Keratinocyte (primary cell): ENCODE data around the gene NODAL. TPM values are rescaled to one million over a fixed set of nuclear protein-coding genes. Genes with fewer than 3 reads are reported as not detected.
A peak's percentile ranks its signal among the peaks of the same experiment; 100 is the strongest.

Source experiments
- DNase-seq: peaks from one replicate; pipeline ENCODE4 v3.0.0-alpha.2; 2011; ENCODE audit warnings: low read depth, missing footprints, low spot score
- FAIRE-seq: peaks from 2 replicates; lab custom pipeline; 2011; peaks lifted over from hg19 to GRCh38; lab: Jason Lieb, UNC
- H2AFZ ChIP-seq: 2 replicates; pipeline ENCODE4 v1.6.0; 2012; ENCODE audit warnings: low read length, control low read depth, inconsistent platforms; ENCODE audit not compliant: control insufficient read depth
- H3K27ac ChIP-seq: 2 replicates; pipeline ENCODE4 v1.5.1; 2011; ENCODE audit warnings: low read length; ENCODE audit not compliant: control insufficient read depth, insufficient read depth
- H3K27me3 ChIP-seq: 3 replicates; pipeline ENCODE4 v1.6.0; 2011; ENCODE audit warnings: low read length; ENCODE audit not compliant: control insufficient read depth, insufficient read depth; ENCODE audit errors: extremely low read depth
- H3K36me3 ChIP-seq, 2 experiments: 2 replicates in 1 of 2; 3 replicates in 1 of 2; pipeline ENCODE4 v1.5.1; 2011; ENCODE audit warnings: low read length in 2 of 2, mild to moderate bottlenecking in 1 of 2; ENCODE audit not compliant: control insufficient read depth in 2 of 2, insufficient read depth in 2 of 2; ENCODE audit errors: extremely low read depth in 1 of 2
- H3K4me1 ChIP-seq: 3 replicates; pipeline ENCODE4 v1.5.1; 2011; ENCODE audit warnings: low read length; ENCODE audit not compliant: control insufficient read depth, insufficient read depth; ENCODE audit errors: extremely low read depth
- H3K4me2 ChIP-seq: 3 replicates; pipeline ENCODE4 v1.6.0; 2011; ENCODE audit warnings: low read depth, low read length; ENCODE audit not compliant: control insufficient read depth, insufficient read depth; ENCODE audit errors: extremely low read depth
- H3K4me3 ChIP-seq, 3 experiments: fragments of 200-600 bp in 1 of 3; sonication (generic) in 1 of 3; 2 replicates in 2 of 3; 3 replicates in 1 of 3; pipeline ENCODE4 v1.5.1; 2011 to 2016; ENCODE audit warnings: low read length in 3 of 3, mild to moderate bottlenecking in 3 of 3, control low read depth in 2 of 3, inconsistent platforms in 1 of 3, low read depth in 1 of 3, mixed read lengths in 1 of 3, mixed run types in 1 of 3, moderate library complexity in 1 of 3; ENCODE audit not compliant: control insufficient read depth in 2 of 3, insufficient read depth in 2 of 3; ENCODE audit errors: extremely low read depth in 1 of 3
- H3K79me2 ChIP-seq: 2 replicates; pipeline ENCODE4 v1.6.0; 2012; ENCODE audit warnings: low read length; ENCODE audit not compliant: control insufficient read depth, insufficient read depth
- H3K9ac ChIP-seq: 3 replicates; pipeline ENCODE4 v1.6.0; 2011; ENCODE audit warnings: low read length; ENCODE audit not compliant: control insufficient read depth, insufficient read depth; ENCODE audit errors: extremely low read depth
- H3K9me1 ChIP-seq: 3 replicates; pipeline ENCODE4 v1.6.0; 2011; ENCODE audit warnings: low read length; ENCODE audit not compliant: control insufficient read depth, insufficient read depth; ENCODE audit errors: extremely low read depth
- H3K9me3 ChIP-seq: 2 replicates; pipeline ENCODE4 v1.5.1; 2012; ENCODE audit warnings: low read depth, low read length; ENCODE audit not compliant: control insufficient read depth
- H4K20me1 ChIP-seq: 3 replicates; pipeline ENCODE4 v1.6.0; 2011; ENCODE audit warnings: low read length; ENCODE audit not compliant: control insufficient read depth, insufficient read depth; ENCODE audit errors: extremely low read depth
- EZH2 ChIP-seq: IDR thresholded peaks from one replicate; pipeline ENCODE4 v1.6.1; 2012; ENCODE audit warnings: inconsistent platforms, mild to moderate bottlenecking, low read length, moderate library complexity
- dilution Hi-C: fragments of 300-500 bp; cut with MboI; formaldehyde crosslinking; loops from one replicate; pipeline ENCODE4 v1.7.0; 2020; ENCODE audit warnings: low sequenced_read_pairs; ENCODE audit not compliant: extremely low pct_ligation_motif_present
- polyA plus RNA-seq, 5 experiments: library from polyadenylated mRNA; depleted of rRNA in 3 of 5; stranded (reverse) in 3 of 5; stranded (forward) in 1 of 5; unstranded in 1 of 5; fragments of >200 nt; gene quantifications; 1 replicate in 1 of 5; 2 replicates in 3 of 5; 3 replicates in 1 of 5; pipeline versions ENCODE4 v1.2.1 to v1.2.3, GENCODE V29; 2011 to 2012; ENCODE audit warnings: missing spikeins in 2 of 5, low read depth in 1 of 5, low replicate concordance in 1 of 5
- TF ChIP-seq, protein P1 (sequence below), 3 experiments: IDR thresholded peaks in 1 of 3; conservative IDR thresholded peaks in 1 of 3; optimal IDR thresholded peaks in 1 of 3; 2 replicates in 2 of 3; 3 replicates in 1 of 3; pipeline versions ENCODE3 to v1.5.1; 2011; ENCODE audit warnings: low read length in 3 of 3, mild to moderate bottlenecking in 3 of 3, moderate library complexity in 2 of 3, control low read depth in 1 of 3, inconsistent platforms in 1 of 3; ENCODE audit not compliant: insufficient read depth in 2 of 3; ENCODE audit errors: extremely low read depth in 1 of 3

NODAL gene
- polyA plus RNA-seq, 1 donor (not counting 4 experiments of a cell fraction or from before 2014, with no cell fraction given): 0.46 TPM

DNA sequence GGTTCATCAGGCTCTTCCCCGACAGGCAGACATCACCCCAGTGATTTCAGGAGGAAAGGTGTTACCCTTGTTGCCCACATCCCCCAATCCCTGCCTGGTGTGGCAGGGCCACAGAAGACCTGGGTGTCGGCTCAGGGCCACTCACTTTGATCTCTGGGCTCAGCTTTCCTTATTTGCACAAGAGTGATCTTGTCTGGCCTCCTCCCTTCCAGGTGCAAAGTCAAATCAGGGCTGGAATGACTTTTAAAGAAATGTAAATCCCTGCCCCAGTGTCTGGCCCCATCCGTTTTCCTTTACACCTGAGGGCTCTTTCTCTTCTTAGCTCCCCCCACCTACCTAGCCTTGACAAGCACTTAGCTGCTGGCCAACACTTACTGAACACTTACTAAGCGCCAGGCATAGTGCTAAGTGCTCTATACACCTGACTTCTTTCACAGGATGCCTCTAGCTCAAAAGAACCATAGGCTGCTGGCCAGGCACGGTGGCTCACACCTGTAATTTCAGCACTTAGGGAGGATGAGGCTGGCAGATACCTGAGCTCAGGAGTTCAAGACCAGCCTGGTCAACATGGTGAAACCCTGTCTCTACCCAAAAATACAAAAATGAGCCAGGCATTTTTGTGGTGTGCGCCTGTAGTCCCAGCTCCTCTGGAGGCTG, 979 bp upstream of the NODAL start:
- Histone ChIP-seq H3K4me3 (peak overlapping the region in 1 of 3 experiments; percentile 19), H3K36me3 (no peaks in the 10 kb centered on the region), H3K79me2 (no peaks in the 10 kb centered on the region), H3K4me2 (peak overlapping the region; percentile 31), H3K4me1 (peaks cover 18% of the 10 kb centered on the region), H3K27me3 (peaks cover 34% of the 10 kb centered on the region), H3K9me1 (no peaks in the 10 kb centered on the region), H3K9me3 (no peaks in the 10 kb centered on the region), H3K27ac (no peak overlapping the region), H2AFZ (peak overlapping the region; percentile 57), H3K9ac (no peak overlapping the region), H4K20me1 (no peaks in the 10 kb centered on the region)
- DNase-seq (no peak), FAIRE-seq (peak; percentile 60)
- dilution Hi-C loops: no loop called here
- TF ChIP-seq, protein P1, sequence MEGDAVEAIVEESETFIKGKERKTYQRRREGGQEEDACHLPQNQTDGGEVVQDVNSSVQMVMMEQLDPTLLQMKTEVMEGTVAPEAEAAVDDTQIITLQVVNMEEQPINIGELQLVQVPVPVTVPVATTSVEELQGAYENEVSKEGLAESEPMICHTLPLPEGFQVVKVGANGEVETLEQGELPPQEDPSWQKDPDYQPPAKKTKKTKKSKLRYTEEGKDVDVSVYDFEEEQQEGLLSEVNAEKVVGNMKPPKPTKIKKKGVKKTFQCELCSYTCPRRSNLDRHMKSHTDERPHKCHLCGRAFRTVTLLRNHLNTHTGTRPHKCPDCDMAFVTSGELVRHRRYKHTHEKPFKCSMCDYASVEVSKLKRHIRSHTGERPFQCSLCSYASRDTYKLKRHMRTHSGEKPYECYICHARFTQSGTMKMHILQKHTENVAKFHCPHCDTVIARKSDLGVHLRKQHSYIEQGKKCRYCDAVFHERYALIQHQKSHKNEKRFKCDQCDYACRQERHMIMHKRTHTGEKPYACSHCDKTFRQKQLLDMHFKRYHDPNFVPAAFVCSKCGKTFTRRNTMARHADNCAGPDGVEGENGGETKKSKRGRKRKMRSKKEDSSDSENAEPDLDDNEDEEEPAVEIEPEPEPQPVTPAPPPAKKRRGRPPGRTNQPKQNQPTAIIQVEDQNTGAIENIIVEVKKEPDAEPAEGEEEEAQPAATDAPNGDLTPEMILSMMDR (optimal IDR thresholded peaks at IDR 0.05 in 1 of 3, IDR thresholded peaks at IDR 0.05 in 1 of 3, conservative IDR thresholded peaks at IDR 0.05 in 1 of 3; ENCODE audit: extremely low read depth in 1 of 3, insufficient read depth in 2 of 3, low read length in 3 of 3): no peak
- TF ChIP-seq EZH2: no peak

DNA sequence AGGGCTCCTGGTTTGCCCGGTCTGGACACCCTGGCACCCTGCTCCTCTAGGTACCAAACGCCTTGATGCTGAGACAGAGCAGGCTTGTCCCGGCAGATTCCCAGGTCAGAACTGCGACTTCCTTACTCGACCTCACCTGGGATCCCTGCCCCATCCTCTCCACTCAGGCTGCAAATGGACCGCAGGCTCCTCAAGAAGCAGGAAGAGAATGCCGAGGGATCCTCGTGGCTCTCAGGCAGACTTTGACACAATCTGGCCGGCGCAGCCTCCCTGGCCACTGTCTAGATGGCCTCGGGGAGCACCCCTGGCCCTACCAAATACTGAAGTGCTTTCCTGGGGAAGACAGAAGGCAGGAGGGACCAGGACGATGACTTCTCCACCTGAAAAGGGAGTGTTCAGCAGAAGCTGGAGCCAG, 421 bp upstream of the NODAL start:
- Histone ChIP-seq H2AFZ (peak overlapping the region; percentile 57), H3K79me2 (no peaks in the 10 kb centered on the region), H3K27me3 (peaks cover 34% of the 10 kb centered on the region), H3K4me1 (peaks cover 18% of the 10 kb centered on the region), H3K36me3 (no peaks in the 10 kb centered on the region), H3K9me3 (no peaks in the 10 kb centered on the region), H4K20me1 (no peaks in the 10 kb centered on the region), H3K9me1 (no peaks in the 10 kb centered on the region), H3K4me2 (peak overlapping the region; percentile 31), H3K27ac (no peak overlapping the region), H3K4me3 (peak overlapping the region in 1 of 3 experiments; percentile 19), H3K9ac (no peak overlapping the region)
- TF ChIP-seq EZH2: no peak
- TF ChIP-seq, protein P1 (optimal IDR thresholded peaks at IDR 0.05 in 1 of 3, IDR thresholded peaks at IDR 0.05 in 1 of 3, conservative IDR thresholded peaks at IDR 0.05 in 1 of 3; ENCODE audit: extremely low read depth in 1 of 3, insufficient read depth in 2 of 3, low read length in 3 of 3): no peak
- dilution Hi-C loops: no loop called here
- no peak for FAIRE-seq
- no peak for DNase-seq
